ENCODE results near the gene AMFR.
"Not testable (repeated sequence)": the region's sequence is repeated elsewhere in the genome, so short reads cannot be mapped to it uniquely, and the experiment has no call there.

Gene AMFR

DNA sequence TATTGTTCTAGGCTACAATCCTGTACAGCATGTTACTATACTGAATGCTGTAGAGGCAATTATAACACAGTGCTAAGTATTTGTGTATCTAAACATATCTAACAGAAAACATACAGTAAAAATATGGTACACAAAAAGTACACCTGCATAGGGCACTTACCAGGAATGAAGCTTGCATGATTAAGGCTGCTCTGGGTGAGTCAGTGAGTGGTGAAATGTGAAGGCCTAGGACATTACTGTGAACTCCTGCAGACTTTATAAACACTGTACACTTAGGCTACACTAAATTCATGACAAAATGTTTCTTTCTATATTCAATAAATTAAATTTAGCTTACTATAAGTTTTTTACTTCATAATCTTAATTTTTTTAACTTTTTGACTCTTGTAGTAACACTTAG, 37.1 kb downstream of the AMFR start:
- H3K27me3 Mint-ChIP-seq (ENCODE audit: low read depth), result no peaks in the 10 kb centered on the region
- no peak overlapping the region for H3K4me3 Mint-ChIP-seq
- H3K9me3 Mint-ChIP-seq, result peaks cover 5% of the 10 kb centered on the region
- peaks cover 39% of the 10 kb centered on the region for H3K36me3 Mint-ChIP-seq (ENCODE audit: low read depth)
- no peaks in the 10 kb centered on the region for H3K4me1 Mint-ChIP-seq (ENCODE audit: low read depth)
- H3K27ac Mint-ChIP-seq, result no peak overlapping the region

DNA sequence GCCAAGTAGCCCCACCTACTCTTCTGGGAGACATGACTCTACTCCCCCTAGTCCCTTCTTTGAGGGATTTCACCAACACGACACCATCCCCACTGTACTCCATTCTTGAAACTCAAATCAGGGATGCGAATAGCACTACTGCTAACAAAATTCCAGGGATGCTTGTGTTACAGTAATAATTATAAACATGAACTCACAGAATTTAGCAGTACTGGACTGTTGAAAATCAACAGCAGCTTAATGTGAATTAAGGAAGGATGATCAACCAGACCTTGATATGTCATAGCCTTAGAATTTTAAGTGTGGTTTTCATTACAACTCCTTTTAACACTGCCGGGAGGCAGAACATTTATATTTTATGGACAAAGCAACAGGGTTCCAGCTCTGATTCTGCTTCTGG, 37.9 kb downstream of the AMFR start:
- Mint-ChIP-seq H3K9me3 (peaks cover 9% of the 10 kb centered on the region), H3K36me3 (ENCODE audit: low read depth) (peaks cover 41% of the 10 kb centered on the region), H3K27me3 (ENCODE audit: low read depth) (no peaks in the 10 kb centered on the region)

DNA sequence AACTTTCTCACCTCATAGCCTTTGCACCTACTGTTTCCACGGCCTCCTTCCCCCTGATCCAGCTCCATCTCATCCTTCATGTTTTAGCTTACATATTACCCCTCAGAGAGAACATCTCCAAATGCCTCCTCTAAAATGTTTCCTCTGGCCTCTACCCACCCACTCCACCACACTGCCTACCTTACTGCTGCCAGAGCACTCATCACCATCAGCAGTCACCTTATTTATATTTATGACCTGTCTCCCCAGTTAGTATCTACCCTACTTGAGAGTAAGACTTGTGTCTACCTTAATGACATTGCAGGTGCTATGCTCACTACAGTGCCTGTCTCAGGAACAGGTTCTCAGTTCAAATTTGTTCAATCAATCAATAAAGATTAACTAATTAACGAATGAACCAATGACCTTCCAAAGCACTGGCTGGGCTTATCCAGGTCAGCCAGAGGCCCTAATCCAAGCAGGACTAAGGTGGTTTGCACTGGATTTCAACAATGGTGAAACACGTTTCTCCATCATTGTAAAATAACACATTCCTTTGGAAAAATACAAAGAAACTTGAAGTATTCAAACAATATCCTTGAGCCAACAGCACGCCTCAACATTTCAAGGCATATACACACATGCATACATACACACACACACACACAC, 41.1 kb downstream of the AMFR start:
- Mint-ChIP-seq H3K27me3 (ENCODE audit: low read depth) (no peaks in the 10 kb centered on the region), H3K4me1 (ENCODE audit: low read depth) (no peaks in the 10 kb centered on the region), H3K36me3 (ENCODE audit: low read depth) (peaks cover 54% of the 10 kb centered on the region), H3K4me3 (no peak overlapping the region), H3K27ac (no peak overlapping the region), H3K9me3 (peaks cover 29% of the 10 kb centered on the region)

More for the DNA sequence above, 37.9 kb downstream of the AMFR start:
- no peak overlapping the region for H3K27ac Mint-ChIP-seq
- no peak overlapping the region for H3K4me3 Mint-ChIP-seq
- no peaks in the 10 kb centered on the region for H3K4me1 Mint-ChIP-seq (ENCODE audit: low read depth)

DNA sequence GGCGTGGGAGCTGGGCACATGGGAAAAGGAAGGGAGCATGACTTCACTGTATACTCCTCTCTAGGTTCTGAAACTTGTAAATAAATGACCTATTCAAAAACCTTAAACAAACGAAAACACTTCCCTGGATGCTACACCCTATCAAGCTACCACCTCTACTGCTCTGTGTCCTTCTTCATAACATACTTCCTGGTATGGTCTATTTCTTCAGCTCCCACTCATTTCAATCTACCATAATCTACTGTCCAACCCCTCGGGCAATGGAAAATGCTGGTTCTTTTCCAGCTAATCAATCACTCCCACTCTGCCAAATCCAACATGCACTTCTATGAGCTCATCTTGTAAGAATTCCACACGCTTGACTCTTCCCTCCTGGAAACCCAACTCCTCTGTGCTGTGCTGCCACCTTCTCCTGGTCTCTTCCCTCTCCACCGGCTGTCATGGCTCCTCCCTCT, 42.4 kb downstream of the AMFR start:
- no peak overlapping the region for H3K4me3 Mint-ChIP-seq
- no peaks in the 10 kb centered on the region for H3K4me1 Mint-ChIP-seq (ENCODE audit: low read depth)
- H3K36me3 Mint-ChIP-seq (ENCODE audit: low read depth), result peaks cover 64% of the 10 kb centered on the region
- H3K9me3 Mint-ChIP-seq, result peaks cover 38% of the 10 kb centered on the region
- H3K27ac Mint-ChIP-seq, result no peak overlapping the region
- no peaks in the 10 kb centered on the region for H3K27me3 Mint-ChIP-seq (ENCODE audit: low read depth)

DNA sequence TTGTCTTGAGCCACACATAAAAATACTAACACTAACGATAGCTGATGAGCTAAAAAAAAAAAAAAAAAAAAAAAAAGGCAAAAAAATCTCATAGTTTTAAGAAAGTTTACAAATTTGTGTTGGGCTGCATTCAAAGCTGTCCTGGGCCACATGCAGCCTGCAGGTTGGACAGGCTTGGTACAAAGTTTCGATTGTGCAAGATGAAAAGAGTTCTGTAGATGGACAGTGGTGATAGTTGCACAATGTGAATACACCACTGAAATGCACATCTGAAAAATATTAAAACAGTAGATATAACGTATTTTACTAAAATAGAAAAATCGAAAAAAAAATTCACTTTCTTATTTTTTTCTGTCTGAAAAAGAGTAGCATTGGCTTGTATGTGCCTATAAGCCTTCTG, 42.9 kb downstream of the AMFR start:
- Mint-ChIP-seq H3K27ac (no peak overlapping the region), H3K9me3 (peaks cover 38% of the 10 kb centered on the region), H3K36me3 (ENCODE audit: low read depth) (peaks cover 66% of the 10 kb centered on the region), H3K4me1 (ENCODE audit: low read depth) (no peaks in the 10 kb centered on the region), H3K27me3 (ENCODE audit: low read depth) (no peaks in the 10 kb centered on the region), H3K4me3 (no peak overlapping the region)

DNA sequence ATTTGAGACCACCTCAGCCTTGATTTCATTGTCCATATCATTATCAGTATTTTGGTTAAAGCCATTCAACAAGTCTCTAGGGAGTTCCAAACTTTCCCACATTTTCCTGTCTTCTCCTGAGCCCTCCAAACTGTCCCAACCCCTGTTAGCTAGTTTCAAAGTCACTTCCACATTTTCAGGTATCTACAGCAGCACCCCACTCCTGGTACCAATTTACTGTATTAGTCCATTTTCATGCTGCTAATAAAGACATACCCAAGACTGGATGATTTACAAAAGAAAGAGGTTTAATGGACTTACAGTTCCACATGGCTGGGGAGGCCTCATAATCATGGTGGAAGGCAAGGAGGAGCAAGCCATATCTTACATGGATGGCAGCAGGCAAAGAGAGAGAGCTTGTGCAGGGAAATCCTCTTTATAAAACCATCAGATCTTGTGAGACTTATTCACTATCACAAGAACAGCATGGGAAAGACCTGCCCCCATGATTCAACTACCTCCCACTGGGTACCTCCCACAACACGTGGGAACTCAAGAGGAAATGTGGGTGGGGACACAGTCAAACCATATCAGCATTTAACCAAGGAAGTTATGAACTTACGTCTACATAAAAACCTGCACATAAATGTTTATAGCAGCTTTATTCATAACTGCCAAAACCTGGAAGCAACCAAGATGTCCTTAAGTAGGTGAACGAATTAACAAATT, 44.4 kb downstream of the AMFR start:
- peaks cover 68% of the 10 kb centered on the region for H3K36me3 Mint-ChIP-seq (ENCODE audit: low read depth)
- H3K4me3 Mint-ChIP-seq; H3K27ac Mint-ChIP-seq; H3K4me1 Mint-ChIP-seq (ENCODE audit: low read depth); H3K27me3 Mint-ChIP-seq (ENCODE audit: low read depth): not testable (repeated sequence)
- H3K9me3 Mint-ChIP-seq, result peaks cover 38% of the 10 kb centered on the region

DNA sequence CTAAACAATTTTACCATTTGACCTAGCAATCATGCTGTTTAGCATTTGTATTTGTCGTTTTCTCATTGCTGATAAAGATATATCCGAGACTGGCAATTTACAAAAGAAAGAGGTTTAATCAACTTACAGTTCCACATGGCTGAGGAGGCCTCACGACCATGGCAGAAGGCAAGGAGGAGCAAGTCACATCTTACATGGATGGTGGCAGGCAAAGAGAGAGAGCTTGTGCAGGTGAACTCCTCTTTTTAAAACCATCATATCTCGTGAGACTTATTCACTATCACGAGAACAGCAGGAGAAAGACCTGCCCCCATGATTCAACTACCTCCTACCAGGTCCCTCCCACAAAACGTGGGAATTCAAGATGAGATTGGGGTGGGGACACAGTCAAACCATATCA, 46.3 kb downstream of the AMFR start:
- not testable (repeated sequence) for H3K27ac Mint-ChIP-seq; H3K4me1 Mint-ChIP-seq (ENCODE audit: low read depth); H3K4me3 Mint-ChIP-seq; H3K27me3 Mint-ChIP-seq (ENCODE audit: low read depth)
- peaks cover 59% of the 10 kb centered on the region for H3K36me3 Mint-ChIP-seq (ENCODE audit: low read depth)
- H3K9me3 Mint-ChIP-seq, result peaks cover 38% of the 10 kb centered on the region

DNA sequence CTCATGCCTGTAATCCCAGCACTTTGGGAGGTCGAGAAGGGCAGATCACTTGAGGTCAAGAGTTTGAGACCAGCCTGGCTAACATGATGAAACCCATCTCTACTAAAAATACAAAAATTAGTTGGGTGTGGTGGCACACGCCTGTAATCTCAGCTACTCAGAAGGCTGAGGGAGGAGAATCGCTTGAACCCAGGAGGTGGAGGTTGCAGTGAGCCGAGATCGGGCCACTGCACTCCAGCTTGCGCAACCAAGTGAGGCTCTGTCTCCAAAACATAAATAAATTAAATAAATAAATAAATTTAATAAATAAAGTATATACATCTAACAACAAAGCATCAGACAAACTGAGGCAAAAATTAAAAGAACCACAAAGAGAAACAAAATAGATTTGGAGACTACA, 49.6 kb downstream of the AMFR start:
- H3K27ac Mint-ChIP-seq; H3K4me3 Mint-ChIP-seq; H3K27me3 Mint-ChIP-seq (ENCODE audit: low read depth): not testable (repeated sequence)
- peaks cover 34% of the 10 kb centered on the region for H3K36me3 Mint-ChIP-seq (ENCODE audit: low read depth)
- peaks cover 12% of the 10 kb centered on the region for H3K4me1 Mint-ChIP-seq (ENCODE audit: low read depth)
- H3K9me3 Mint-ChIP-seq, result peaks cover 16% of the 10 kb centered on the region

DNA sequence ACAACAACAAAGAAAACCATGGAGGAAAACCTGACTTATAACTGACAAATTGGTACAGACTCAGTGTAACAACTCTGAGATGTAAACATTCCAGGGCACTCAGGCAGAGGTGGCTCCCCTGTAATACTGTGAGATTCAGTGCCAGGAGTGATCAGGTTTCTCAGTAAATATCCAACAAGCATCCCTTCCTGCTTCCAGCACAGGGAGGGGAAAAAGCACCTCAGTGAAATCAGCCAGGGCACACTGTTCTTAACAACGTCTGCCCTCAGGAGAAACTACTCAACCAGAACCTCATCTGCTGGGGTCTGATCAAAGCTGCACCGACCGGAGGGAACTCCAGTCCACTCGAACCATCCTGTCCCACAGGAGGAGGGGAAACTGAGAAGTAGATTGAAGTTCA, 52.3 kb downstream of the AMFR start:
- H3K4me3 Mint-ChIP-seq, result no peak overlapping the region
- H3K36me3 Mint-ChIP-seq (ENCODE audit: low read depth), result peaks cover 19% of the 10 kb centered on the region

DNA sequence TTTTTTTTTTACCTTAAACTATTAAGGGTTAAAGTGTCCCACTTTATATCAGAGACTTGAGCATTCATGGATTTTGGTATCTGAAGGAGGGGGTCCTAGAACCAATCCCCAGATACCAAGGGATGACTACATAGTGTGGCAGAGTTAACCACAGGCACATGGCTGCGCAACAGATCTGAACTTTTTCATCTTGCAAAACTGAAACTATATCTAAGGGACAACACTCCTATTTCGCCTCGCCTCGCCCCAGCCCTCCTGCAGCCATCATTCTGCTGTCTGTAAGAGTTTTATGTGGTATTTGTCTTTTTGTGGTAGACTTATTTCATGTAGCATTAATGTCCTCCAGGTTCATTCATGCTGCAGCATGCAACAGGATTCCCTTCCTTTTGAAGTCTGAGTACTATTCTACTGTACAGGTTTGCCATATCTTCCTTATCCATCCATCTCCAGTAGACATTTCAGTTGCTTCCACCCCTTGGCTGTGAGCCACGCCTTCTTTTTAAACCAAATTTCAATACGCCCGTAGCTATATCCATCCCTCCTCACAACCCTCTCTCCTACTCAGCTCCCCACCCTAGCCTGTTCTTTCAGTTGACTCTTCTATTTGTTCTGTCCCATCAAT, 53.2 kb downstream of the AMFR start:
- H3K36me3 Mint-ChIP-seq (ENCODE audit: low read depth), result peaks cover 12% of the 10 kb centered on the region

More for the DNA sequence above, 52.3 kb downstream of the AMFR start:
- H3K27ac Mint-ChIP-seq, result no peak overlapping the region
- no peaks in the 10 kb centered on the region for H3K27me3 Mint-ChIP-seq (ENCODE audit: low read depth)
- H3K4me1 Mint-ChIP-seq (ENCODE audit: low read depth), result peaks cover 12% of the 10 kb centered on the region
- H3K9me3 Mint-ChIP-seq, result no peaks in the 10 kb centered on the region

DNA sequence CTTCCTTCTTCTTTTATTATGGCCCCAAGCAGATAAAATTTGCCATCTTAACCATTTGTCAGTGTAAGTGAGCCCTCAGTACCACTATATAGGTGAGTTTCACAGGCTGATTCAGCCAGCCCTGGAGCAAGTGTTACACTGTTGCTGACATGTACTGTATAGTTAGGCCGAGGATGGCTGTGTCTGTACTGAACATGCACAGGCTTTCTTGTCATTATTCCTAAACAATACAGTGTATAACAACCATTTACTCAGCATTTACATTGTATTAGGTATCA, 53.7 kb downstream of the AMFR start:
- H3K36me3 Mint-ChIP-seq (ENCODE audit: low read depth), result peaks cover 12% of the 10 kb centered on the region
- no peaks in the 10 kb centered on the region for H3K9me3 Mint-ChIP-seq
- no peak overlapping the region for H3K27ac Mint-ChIP-seq
- no peaks in the 10 kb centered on the region for H3K27me3 Mint-ChIP-seq (ENCODE audit: low read depth)
- H3K4me1 Mint-ChIP-seq (ENCODE audit: low read depth), result peaks cover 12% of the 10 kb centered on the region
- no peak overlapping the region for H3K4me3 Mint-ChIP-seq

More for the DNA sequence above, 53.2 kb downstream of the AMFR start:
- peak overlapping the region; percentile 60 for H3K27ac Mint-ChIP-seq
- H3K4me1 Mint-ChIP-seq (ENCODE audit: low read depth), result peaks cover 12% of the 10 kb centered on the region
- H3K27me3 Mint-ChIP-seq (ENCODE audit: low read depth), result no peaks in the 10 kb centered on the region
- peak overlapping the region; percentile 33 for H3K4me3 Mint-ChIP-seq
- no peaks in the 10 kb centered on the region for H3K9me3 Mint-ChIP-seq

DNA sequence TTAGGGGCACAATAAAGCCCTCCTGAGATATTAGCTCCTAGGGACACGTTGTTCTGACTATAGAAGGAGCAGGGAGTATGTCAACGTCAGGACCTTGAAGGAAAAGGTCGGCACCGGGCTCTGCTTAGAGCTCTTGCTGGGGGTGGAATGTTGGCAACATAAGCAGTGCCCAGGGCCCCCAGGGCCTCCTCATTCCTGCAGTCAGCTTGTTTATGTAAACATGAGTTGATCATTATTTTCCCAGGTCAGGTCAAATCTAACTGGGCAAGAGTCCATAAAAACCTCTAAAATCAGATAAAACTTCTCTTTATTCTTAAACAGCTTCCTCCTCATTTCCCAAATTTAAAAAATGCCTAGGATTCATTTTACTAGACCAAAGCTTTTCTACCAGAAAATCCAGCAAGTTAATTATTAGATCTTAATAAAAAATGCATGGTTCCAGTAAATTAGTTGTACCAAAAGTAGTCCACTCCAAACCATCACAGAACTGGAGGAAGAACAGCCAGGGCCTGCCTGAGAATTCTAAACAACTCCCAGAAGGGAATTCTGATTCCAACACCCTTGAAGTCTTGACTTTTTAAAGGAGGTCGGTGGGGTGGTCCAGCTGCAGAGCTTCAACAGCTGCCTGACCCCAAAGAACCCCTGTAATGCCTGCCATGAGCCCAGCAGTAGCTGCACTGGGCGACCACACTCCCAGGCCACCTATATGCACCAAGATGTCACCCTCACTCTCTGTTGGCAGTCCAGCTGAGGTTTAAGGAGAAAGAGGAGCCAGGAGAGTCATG, 54.3 kb downstream of the AMFR start:
- Mint-ChIP-seq H3K4me3 (no peak overlapping the region), H3K9me3 (no peaks in the 10 kb centered on the region), H3K27me3 (ENCODE audit: low read depth) (no peaks in the 10 kb centered on the region), H3K27ac (no peak overlapping the region), H3K4me1 (ENCODE audit: low read depth) (peaks cover 10% of the 10 kb centered on the region), H3K36me3 (ENCODE audit: low read depth) (peaks cover 12% of the 10 kb centered on the region)

DNA sequence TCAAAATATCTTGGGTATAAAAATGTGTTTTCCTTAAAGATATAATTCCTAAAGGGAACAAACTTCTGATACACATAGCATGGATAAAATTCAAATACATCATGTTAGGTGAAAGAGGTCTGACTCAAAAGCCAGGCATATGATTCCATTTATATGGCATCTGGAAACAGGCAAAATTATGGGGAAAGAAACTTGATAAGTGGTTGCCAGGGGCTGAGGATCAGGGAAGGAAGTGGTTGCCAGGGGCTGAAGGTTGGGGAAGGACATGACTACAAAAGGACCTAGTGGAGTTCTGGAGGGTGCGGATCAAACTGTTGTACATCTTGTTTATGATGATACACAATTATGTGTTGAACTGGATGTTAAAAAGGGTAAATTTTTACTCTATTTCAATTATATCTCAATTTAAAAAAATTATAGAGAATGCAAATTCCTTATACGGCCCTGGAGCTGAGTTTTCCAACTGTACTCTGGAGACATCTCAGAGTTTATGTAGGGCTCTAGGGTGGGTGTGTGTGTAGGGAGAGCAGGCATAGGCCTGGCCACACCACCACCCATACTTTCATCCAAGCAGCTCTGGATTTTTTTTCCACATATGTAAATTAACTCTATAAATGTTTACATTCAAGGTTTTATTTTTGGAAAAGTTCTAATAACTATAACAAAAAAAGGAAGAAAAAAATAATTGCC, 55.0 kb downstream of the AMFR start:
- H3K4me1 Mint-ChIP-seq (ENCODE audit: low read depth), result peaks cover 10% of the 10 kb centered on the region
- no peak overlapping the region for H3K27ac Mint-ChIP-seq
- no peak overlapping the region for H3K4me3 Mint-ChIP-seq
- H3K27me3 Mint-ChIP-seq (ENCODE audit: low read depth), result no peaks in the 10 kb centered on the region
- H3K36me3 Mint-ChIP-seq (ENCODE audit: low read depth), result peaks cover 12% of the 10 kb centered on the region
- H3K9me3 Mint-ChIP-seq, result no peaks in the 10 kb centered on the region

DNA sequence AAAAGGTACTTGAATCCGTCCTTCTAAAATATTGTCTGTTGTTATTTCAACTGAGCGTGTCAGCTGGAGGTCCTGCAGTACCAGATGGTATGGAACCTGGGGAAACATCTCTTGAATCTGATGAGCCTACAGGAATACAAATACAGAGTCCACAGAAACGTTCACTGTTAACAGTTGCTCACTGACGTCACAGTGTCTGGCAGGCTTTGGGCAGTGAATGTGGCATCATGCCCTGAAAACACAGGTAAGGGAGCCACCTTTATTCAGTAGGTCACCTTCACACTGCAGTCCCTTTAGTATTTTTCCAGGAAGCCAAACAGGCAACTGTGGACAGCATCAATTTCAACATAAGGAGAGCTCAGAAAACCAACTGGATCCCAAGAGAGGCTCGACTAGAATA, 56.1 kb downstream of the AMFR start:
- H3K4me3 Mint-ChIP-seq, result no peak overlapping the region
- peaks cover 10% of the 10 kb centered on the region for H3K4me1 Mint-ChIP-seq (ENCODE audit: low read depth)
- no peak overlapping the region for H3K27ac Mint-ChIP-seq
- H3K36me3 Mint-ChIP-seq (ENCODE audit: low read depth), result peaks cover 12% of the 10 kb centered on the region
- no peaks in the 10 kb centered on the region for H3K9me3 Mint-ChIP-seq
- H3K27me3 Mint-ChIP-seq (ENCODE audit: low read depth), result no peaks in the 10 kb centered on the region

Data from T-helper 1 cell treated with Interleukin-12 subunit alpha and Interleukin-12 subunit beta and Interleukin-4 antibody, amounts not matched to agents 30 μg/mL and 1 μg/mL, for 36 hours (primary cell).